NCI-H1105 treated with DMSO at 0.1 percent for 48 hours (cell line): ENCODE data around the gene RIT2.

Experiments used
- DNase-seq: peaks from one replicate; lab custom pipeline; 2025; lab: John Stamatoyannopoulos, UW

Gene RIT2

DNA sequence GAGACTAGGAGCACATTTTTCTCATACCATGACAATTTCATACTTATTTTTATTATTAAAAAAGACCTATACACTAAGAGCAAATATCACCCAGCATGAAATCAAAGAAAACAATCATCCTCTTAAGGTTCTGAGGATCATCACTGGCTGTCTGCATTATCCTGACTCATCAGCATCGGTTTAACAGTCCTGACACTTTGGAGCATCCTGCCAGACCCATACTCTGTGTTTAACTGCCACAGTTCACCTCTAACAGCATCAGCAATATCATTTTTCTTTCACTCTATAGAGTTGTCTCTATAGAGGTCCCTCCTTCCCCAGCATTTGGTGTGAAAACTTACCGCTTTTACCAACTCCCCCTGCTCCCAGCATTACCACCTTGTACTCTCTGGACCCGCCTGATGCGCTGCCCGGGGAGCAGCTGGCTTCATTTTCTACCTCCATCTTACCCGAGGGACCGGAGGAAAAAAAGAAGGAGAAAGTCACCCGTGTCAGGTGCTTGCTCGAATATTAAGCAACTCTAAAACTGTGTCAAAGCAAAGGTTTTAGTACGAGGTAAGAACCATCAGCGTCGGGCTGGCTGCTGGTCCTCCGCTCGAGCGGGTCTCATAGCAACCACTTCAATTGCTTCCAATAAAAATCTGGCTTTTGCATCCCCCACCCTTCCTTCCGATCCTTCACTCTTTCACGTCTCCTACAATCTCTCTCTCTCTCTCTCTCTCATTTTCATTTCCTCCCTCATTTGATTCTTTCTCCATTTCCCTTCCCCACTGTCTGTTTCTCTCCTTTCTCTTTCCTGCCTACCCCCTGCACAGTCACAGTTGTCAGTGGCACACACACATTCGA lies at the start of gene RIT2:
RIT2 (minus strand) TSS at position 610 of the 846 bp plus-strand sequence.
- DNase-seq = no peak

DNA sequence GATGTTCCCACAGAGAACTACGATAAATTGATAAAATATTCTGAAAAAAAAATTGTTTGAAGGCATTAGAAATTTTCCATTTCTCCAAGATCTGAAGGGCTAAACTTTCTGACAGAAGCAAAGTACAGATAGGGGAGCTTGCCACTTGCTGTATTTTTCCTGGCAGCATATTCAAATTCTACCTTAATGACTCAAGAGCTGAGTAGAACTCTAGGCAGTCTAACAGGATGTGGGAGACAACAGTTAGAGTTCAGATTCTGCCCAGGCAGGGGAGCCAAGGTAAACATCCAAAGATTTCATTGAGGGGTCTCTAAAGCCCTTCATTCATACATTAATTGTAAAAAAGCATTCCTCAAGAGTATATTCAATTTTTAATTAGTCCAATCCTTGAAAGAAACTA lies 46.0 kb upstream of the RIT2 start:
- no peak for DNase-seq

DNA sequence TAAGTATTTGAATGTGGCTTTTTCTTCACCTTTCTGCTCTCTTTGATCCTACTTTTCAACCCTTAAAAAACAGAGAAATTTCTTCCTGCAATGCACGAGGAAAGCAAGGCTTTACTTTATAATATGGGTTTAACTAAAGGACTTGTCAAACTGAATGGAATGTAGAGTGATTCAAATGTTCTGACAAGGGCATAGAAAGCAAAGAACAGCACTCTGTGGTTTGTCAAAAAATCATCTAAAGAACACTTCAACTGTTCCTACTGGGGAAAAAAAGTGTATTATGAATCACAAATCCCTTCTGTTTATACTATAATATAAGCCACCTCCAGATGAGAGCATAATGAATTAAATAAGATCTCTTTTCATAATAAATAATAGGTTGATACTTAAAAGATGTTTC lies 45.0 kb upstream of the RIT2 start:
- DNase-seq = peak; percentile 35

DNA sequence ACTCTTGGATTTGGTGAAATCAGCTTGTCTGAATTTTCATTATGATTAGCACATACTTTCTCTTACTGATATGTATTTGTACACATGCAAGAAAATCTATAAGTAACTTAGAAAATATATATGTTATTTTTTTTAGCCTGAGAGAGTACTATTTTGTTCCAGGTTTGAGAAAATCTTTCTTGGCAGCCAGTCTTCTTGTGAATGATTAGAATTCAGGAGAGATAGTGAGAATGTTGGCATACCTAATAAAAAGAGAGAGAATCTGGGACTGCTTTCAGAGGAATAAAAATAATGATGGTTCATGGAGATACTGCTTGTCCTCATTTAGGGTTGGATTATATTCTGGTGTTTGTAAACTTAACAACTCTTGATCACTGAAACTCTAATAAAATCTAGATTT lies 44.4 kb upstream of the RIT2 start:
- no peak for DNase-seq

DNA sequence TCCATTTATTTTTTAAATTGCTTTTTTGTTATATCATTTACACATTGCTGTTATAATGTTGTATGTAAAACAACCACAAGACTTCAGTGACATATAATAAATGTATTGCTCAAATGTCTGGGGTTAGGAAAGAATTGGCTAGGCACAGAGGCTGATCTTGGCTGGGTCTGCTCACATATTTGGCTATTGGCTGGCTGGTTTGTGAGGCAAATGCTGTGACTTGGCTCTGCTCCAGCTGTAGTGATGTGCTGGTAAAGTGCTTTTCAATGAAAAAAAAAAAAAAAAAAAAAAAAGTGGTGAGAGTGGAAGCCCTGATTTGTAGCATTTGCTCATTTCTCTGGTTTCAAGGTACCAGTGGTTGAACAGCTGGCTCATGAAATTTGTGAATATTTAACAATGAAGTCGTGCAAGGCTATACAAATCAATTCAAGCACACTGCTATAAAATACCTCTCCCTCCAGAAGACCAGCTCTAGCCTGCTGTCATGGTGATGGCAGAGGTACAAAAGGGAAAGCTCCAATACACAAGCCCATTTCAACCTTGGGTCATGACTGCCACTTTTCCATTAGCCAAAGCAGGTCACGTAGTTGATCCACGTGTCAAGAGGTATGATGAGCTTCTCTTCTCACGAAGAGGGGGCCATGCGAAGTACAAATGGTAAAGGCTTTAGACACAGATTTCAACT lies 43.7 kb upstream of the RIT2 start:
- peak; percentile 79 for DNase-seq

DNA sequence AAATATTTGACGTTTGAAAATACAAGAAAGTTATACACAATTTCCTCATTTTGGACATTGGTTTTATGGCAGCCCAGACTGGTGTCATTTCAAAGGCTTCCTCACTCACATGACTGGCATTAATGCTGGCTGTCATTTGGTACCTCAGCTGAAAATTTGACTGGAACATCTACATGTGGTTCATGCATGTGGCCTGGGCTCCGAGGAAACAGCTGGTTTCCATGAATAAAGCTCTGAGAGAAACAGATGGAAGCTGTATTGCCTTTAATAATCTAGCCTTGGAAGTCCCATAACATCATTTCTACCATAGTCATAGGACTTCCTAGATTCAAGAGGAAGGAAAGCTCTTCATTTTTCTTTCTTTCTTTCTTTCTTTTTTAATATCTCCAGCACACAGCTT lies 42.9 kb upstream of the RIT2 start:
- DNase-seq = no peak

DNA sequence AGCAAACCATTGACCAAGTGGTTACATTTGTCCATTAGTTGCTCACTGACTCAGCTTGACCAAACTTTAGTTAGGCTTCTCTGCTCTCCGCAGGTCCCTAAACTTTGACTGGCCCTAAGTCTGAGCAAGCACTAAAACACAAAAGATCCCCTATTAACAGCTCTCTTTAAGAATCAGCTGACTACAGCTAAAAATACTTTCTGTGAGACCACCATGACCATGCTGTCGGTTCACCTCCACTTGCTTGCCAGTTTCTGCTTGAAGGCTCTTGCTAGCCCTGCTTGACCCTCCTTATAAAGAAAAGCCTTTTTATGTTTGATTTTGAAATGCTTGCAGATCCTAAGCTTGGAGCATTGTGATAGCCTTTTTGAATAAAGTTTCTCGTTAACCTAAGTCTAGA lies 40.4 kb upstream of the RIT2 start:
- no peak for DNase-seq

DNA sequence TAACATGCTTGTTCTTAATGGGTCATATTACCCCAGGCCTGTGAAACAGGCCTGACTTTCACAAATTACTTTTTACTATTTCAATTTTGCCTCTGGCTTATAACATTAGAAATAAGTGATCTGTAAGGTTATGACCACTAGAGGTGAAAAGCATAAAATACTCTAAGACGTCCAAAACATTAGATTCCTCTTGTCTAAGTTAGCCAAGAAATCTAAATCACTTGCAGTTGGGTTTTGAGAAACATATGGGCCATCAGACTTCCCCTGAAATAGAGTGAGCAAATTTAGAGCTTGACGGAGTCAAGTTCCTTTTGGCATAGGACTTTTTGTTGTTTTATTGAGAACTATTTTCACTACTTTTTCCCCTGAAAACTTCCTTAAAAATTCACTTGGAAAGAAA lies 32.7 kb upstream of the RIT2 start:
- DNase-seq = no peak

DNA sequence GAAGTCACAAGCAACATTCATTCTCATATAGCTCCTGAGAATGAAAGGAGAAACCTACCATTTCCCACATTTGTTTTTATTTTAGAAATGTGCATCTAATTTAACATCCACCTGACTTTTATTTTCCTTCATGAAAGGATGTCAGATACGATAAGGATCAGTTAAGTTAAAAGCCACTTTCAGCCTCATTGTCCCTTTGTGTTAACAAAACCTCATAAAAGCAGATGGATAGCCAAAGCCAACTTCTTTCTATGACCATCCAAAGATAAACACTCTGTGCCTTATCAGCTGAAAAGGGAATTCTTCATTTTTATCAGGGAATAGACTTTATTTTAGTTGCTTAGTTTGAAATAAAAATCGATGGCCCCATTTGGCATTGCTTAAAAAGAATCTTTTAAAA lies 25.7 kb upstream of the RIT2 start:
- DNase-seq = no peak

DNA sequence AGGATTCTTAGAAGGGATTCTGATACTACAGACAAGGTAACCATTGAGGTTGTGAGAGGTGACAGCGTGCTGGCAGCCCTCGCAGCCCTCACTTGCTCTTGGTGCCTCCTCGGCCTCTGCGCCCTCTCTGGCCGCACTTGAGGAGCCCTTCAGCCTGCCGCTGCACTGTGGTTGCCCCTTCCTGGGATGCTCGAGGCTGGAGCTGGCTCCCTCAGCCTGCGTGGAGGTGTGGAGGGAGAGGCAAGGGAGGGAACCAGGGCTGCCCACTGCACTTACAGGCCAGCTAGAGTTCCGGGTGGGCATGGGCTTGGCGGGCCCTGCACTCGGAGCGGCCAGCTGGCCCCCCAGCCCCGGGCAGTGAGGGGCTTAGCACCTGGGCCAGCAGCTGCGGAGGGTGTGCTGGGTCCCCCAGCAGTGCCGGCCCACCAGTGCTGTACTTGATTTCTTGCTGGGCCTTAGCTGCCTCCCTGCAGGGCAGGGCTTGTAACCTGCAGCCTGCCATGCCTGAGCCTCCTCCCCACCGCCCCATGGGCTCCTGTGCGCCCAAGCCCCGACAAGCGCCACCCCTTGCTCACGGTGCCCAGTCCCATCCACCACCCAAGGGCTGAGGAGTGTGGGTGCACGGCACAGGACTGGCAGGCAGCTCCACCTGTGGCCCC lies 23.9 kb upstream of the RIT2 start:
- DNase-seq = no peak

DNA sequence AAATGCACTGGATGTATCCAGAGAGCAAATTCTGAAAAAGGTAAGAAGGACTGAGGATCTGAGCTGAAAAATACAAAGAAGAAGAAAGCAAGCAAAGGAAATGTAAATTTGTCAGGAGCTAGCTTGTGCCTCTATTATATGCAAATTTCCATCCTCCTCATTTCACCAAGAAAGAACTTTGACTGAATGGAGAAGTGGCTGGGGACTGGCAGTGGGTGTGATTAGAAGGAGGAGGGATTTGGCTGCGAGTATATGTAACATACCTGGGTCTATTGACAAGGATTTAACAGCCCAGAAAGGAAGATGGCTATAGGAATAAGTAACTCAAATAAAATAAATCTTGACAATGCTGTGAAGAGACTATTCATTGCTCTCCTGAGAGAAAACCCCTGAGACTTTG lies 19.4 kb upstream of the RIT2 start:
- no peak for DNase-seq

DNA sequence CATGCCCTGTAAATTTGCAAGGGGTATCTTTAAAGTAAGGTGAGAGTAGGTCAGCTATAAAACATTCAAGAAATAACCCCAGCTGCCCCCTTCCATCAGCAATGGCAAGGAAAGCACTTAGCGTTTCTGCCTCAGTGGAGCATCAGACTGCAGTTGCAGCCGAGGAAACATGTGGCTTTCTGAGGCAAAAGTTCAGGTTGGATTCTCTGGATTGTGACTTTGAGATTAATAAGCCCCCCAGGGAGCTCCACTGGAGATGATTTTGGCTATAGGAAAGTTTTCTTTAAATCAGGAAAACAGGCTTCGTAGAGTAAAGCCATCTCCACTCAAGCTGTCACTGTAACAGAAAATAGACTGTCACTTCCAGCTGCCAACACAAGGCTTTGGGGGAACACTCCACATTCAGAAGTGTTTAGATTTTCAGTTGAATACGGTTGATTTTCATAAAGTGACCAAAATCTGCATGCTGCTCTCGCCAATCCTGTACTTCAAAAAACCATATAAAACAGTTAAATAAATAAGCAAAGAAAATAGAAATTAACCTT lies 15.3 kb upstream of the RIT2 start:
- no peak for DNase-seq

DNA sequence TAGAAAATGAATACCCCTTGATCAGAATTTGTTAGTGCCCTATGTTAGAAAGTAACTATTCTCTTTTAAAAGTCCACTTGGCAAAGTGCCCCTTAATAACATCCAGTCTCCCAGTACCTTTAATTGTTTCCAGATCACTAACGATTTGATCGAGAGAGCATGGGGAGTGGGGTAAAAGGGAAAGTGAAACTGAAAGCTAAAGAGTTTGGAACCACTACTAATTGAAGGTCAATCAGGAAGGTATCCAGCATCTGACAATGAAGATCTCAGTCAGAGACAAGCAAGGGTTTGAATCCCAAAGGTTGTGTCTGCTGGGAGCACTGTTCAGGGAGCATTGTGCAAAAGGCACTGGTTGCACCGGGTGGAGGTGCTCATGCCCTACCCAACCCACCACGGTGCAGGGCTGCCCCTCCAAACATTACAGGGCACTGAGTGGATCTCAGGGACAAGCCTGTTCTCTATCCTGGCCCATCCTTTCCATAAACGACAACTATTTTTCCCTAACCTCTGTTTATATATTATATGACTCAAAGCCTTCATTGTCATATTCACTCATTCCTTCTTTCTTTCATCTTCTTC lies 14.6 kb upstream of the RIT2 start:
- DNase-seq = peak; percentile 68

DNA sequence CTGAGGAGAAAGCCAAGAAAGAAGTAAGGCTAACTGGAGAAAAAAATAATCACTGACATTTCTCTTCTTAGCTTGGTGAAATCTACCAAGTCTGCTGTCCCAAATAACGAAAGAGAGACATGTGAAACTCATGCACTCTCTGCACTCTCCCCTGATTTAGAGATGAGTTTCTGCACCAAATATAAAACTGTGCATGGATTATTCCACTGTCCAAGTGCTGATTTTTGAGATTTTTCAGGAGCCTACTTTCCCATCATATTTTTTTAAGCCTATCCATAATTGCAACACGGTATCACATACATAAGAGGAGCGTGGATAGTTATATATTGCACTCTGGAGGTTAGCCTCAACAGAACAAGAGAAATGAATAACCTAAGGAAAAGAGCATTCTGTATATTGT lies 10.0 kb upstream of the RIT2 start:
- no peak for DNase-seq

DNA sequence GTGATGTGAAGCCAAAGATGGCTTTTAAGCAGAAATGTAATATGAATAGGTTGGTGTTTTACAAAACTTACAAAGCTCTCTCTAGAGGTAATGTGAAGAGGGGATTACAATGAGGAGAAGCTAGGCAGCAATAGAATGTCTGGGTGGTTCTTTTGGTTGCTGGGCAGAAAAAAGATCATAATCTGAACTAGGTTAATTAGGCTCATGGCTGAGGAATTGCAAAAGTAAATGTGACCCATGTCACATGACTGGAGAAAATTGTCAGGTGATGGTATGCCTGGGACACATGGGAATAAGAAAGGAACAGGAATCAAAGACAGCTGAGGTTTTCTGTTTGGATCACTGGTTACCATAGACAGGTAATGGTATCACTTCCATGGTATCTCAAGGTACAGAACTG lies 7.5 kb upstream of the RIT2 start:
- DNase-seq = no peak

DNA sequence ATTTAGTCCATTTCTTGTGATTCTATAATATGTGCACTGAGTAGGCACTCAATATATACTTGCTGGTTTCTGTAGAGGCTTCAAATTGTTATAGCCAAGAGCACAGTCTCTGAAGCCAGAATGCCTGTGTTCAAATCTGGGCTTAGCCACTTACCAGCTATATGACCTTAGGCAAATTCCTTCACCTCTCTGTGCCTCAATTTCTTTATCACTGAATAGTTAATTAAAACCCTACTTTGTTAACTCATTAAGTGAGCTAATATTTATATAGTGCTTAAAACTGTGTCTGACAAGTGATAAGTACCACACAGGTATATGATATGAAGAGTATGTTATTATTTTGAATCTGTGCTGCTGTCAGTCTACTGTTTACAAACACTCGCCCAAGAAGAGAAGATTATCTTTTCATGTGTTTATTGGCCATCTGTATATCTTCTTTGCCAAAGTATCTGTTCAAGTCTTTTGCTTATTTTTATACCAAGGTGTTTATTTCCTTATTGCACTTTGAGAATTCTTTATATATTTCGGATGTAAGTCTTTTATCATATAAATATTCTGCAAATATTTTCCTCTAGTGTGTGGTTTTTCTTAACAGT lies 1.3 kb upstream of the RIT2 start:
- no peak for DNase-seq

DNA sequence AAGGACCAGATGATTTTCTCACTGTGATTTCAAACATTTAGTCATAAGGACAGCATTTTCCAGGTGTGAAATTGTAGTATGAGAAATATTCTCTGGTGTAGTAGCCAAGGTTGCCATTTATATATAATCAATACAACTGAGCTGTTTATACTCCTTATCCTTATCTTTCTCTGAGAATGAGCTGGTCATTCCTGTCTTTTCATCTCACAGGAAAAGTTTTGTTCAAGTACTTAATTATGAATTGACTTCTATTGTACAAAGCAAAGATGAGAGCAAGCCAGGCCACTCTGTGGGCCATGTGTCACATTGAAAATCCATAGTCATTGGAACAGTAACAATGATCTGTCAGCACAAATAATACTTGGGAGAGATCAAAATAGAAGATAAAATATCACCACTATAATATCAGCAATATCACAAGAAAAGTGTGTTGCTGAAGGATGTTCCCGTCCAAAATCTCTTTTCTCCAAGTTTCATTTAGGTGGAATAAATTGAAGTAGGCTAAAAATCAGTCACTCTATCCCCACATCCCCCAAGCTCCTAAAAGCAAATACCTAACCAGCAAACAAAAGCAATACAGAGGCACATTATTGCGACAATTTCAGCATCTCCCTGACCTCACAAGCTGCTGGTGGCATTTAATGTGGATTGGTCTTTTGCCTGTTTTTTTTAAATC lies 2.1 kb downstream of the RIT2 start:
- no peak for DNase-seq

DNA sequence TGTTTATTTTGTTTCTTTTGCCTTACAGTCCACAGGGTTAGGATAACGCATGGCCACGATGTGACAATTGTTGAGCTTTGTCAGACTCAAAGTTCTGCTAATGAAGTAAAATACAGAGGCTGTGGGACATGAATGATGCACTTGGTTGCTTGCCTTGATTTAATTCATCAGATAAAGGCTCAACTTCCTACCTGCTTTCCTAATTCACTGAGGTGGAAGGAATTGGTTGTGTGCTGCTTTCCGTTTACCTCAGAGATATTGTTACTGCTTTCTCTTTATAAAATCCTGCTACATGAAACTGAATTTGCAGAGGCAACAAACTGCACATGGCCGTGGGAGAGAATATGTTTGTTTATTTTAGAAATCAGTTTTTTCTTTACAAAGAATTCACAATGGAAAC lies 6.6 kb downstream of the RIT2 start:
- no peak for DNase-seq

DNA sequence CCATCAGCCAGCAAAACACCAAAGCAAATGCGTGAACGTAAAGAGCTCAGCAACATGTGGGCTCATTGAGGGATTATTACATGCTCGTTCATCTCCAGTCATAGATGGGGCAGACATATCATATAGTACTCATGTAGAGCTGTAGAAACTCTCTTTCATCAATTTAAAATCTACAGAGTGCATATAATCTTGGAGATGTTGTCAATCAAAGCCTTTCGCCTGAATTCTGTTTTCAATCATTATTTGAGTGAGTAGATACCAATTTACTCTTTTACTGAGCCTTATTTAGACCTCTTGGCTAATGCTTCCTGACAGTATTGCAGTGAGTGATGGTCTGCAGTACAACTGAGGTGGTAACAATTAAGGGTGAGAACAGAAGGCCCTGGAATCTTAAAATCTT lies 7.0 kb downstream of the RIT2 start:
- DNase-seq = no peak

DNA sequence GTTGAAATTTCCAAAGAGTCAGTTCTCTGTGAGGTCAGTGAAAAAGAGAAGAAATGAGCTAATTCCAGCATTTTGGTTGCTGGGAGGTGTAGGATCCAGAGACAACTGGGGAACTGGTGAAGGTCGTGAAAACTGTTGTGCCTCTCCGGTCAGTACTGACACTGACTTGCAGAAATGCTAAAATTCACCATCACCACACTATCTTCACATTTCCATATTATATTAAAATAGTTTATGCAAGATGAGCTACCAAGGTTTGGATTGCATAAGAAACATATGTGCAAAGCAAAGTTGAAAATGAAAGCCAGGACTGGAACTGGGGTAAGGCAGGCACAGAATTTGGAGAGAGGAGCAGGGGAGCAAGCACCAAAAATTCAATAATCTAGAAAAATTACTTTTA lies 21.8 kb downstream of the RIT2 start:
- no peak for DNase-seq

DNA sequence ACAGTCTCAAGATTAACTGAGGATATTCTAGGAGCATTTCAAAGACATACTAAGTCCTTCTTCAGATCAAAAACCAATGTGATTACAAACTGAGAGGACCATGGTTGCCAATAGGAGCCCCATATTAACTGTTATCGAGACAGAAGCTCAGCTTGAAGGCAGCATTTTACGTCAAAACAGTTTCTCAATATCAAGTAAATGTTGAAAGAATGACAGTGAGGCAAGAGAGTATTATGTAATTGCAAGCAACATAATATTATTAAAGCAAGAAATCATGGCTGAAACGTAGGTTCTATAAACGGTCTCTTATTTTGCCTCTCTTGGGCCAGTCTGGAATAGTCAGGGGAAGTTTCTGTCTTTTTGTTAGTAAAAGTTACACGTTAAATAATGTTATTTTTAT lies 22.9 kb downstream of the RIT2 start:
- DNase-seq = no peak

DNA sequence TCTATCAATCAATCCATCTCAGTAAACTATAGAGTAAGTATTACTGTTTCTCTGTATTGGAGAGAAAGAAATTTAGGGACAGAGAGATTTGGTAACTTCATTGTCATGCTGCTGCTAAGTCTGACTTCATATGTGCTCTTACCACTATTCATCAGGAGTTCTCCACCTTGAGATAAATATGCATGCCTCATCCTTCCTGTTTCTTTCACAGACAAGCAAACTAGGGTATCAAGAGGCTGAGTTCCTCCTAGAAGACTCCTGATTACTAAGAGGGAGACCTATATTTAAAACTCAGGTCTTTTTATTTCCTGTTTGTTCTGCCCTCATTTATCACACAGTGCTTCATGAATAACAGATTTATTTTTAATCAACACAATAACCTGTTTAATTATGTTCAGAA lies 34.1 kb downstream of the RIT2 start:
- no peak for DNase-seq
